Activated CD4-positive, alpha-beta memory T cell treated with anti-CD3 and anti-CD28 coated beads, Interleukin-2, amount 10 ng/mL, durations not matched to agents 7 days and 5 days (primary cell): Measurements from ENCODE around the gene PPFIA1. TPM values are rescaled to one million over a fixed set of nuclear protein-coding genes. Genes with fewer than 3 reads are reported as not detected.

Experiments
- CTCF ChIA-PET: fragments of 350-600 bp; sonication (Branson Sonifier 250); formaldehyde crosslinking; loops from one replicate; lab custom pipeline; 2021; ENCODE audit warnings: antibody characterized with exemption, inconsistent platforms; lab: Charles Lee
- POLR2A ChIA-PET: fragments of 350-600 bp; sonication (Branson Sonifier 250); formaldehyde crosslinking; loops from one replicate; lab custom pipeline; 2021; ENCODE audit warnings: antibody characterized with exemption; lab: Charles Lee
- DNase-seq: peaks from one replicate; pipeline ENCODE4 v3.0.0-alpha.2; 2020
- H3K27ac Mint-ChIP-seq: one replicate; pipeline ENCODE4 v1.8.0; 2021; ENCODE audit warnings: mild to moderate bottlenecking, mixed read lengths
- H3K27me3 Mint-ChIP-seq: one replicate; pipeline ENCODE4 v1.8.0; 2021; ENCODE audit warnings: mixed read lengths
- H3K36me3 Mint-ChIP-seq: one replicate; pipeline ENCODE4 v1.8.0; 2021; ENCODE audit warnings: low read depth, mixed read lengths
- H3K4me1 Mint-ChIP-seq: one replicate; pipeline ENCODE4 v1.8.0; 2021; ENCODE audit warnings: mixed read lengths
- H3K4me3 Mint-ChIP-seq: one replicate; pipeline ENCODE4 v1.8.0; 2021; ENCODE audit warnings: mild to moderate bottlenecking, mixed read lengths
- H3K9me3 Mint-ChIP-seq: one replicate; pipeline ENCODE4 v1.8.0; 2021; ENCODE audit warnings: mixed read lengths
- total RNA-seq, 2 experiments: library from RNA; stranded (reverse); gene quantifications; one replicate each; pipeline ENCODE4 v1.2.3, GENCODE V29; 2021

Gene PPFIA1
- total RNA-seq, 2 experiments from 2014 or later: 22.5 to 23.8 TPM

- H3K4me3 Mint-ChIP-seq: no peak overlapping the region
- H3K9me3 Mint-ChIP-seq: no peaks in the 10 kb centered on the region
These were observed 68.6 kb downstream of the PPFIA1 start for GRCh38 chr11:70339066-70339465.

GRCh38 chr11:70341881-70342429 lies 71.5 kb downstream of the PPFIA1 start:
- H3K36me3 Mint-ChIP-seq: peaks cover 37% of the 10 kb centered on the region
- POLR2A ChIA-PET: no interaction called here
- DNase-seq: no peak
- CTCF ChIA-PET: no interaction called here
- no peak overlapping the region for H3K27ac Mint-ChIP-seq
- H3K4me1 Mint-ChIP-seq: no peaks in the 10 kb centered on the region
- no peaks in the 10 kb centered on the region for H3K27me3 Mint-ChIP-seq
- no peak overlapping the region for H3K4me3 Mint-ChIP-seq
- no peaks in the 10 kb centered on the region for H3K9me3 Mint-ChIP-seq

More at GRCh38 chr11:70339066-70339465, 68.6 kb downstream of the PPFIA1 start:
- H3K27me3 Mint-ChIP-seq: no peaks in the 10 kb centered on the region
- DNase-seq: no peak
- CTCF ChIA-PET: no interaction called here
- POLR2A ChIA-PET: no interaction called here
- no peak overlapping the region for H3K27ac Mint-ChIP-seq
- H3K4me1 Mint-ChIP-seq: no peaks in the 10 kb centered on the region
- peaks cover 40% of the 10 kb centered on the region for H3K36me3 Mint-ChIP-seq

- ChIA-PET POLR2A (no interaction called here), CTCF (no interaction called here)
- Mint-ChIP-seq H3K4me1 (no peaks in the 10 kb centered on the region), H3K9me3 (no peaks in the 10 kb centered on the region), H3K4me3 (no peak overlapping the region), H3K27me3 (no peaks in the 10 kb centered on the region), H3K36me3 (peaks cover 35% of the 10 kb centered on the region), H3K27ac (no peak overlapping the region)
- no peak for DNase-seq
These were observed 73.1 kb downstream of the PPFIA1 start for GRCh38 chr11:70343636-70344035.

GRCh38 chr11:70348191-70348590 lies 77.7 kb downstream of the PPFIA1 start:
- Mint-ChIP-seq H3K36me3 (peaks cover 24% of the 10 kb centered on the region), H3K27ac (no peak overlapping the region), H3K9me3 (no peaks in the 10 kb centered on the region), H3K27me3 (no peaks in the 10 kb centered on the region), H3K4me3 (no peak overlapping the region), H3K4me1 (no peaks in the 10 kb centered on the region)
- ChIA-PET POLR2A (interaction anchor here (1.1 kb wide), 1 partner anchor 9 kb away, joined by 3 read pairs; no protein-coding TSS in a partner anchor), CTCF (no interaction called here)
- DNase-seq: no peak

- Mint-ChIP-seq H3K4me3 (no peak overlapping the region), H3K36me3 (peaks cover 20% of the 10 kb centered on the region), H3K4me1 (no peaks in the 10 kb centered on the region), H3K27me3 (no peaks in the 10 kb centered on the region), H3K27ac (no peak overlapping the region), H3K9me3 (no peaks in the 10 kb centered on the region)
- ChIA-PET CTCF (interaction anchor here (0.6 kb wide), 1 partner anchor 144 kb away, joined by 3 read pairs; no protein-coding TSS in a partner anchor), POLR2A (interaction anchor here (1.1 kb wide), 1 partner anchor 9 kb away, joined by 3 read pairs; no protein-coding TSS in a partner anchor)
- no peak for DNase-seq
These were observed 78.1 kb downstream of the PPFIA1 start for GRCh38 chr11:70348608-70349007.

- Mint-ChIP-seq H3K9me3 (no peaks in the 10 kb centered on the region), H3K4me3 (no peak overlapping the region), H3K27ac (no peak overlapping the region), H3K27me3 (no peaks in the 10 kb centered on the region), H3K4me1 (no peaks in the 10 kb centered on the region), H3K36me3 (peaks cover 29% of the 10 kb centered on the region)
- POLR2A ChIA-PET: no interaction called here
- CTCF ChIA-PET: no interaction called here
- no peak for DNase-seq
These were observed 81.2 kb downstream of the PPFIA1 start for GRCh38 chr11:70351646-70352045.

- no peaks in the 10 kb centered on the region for H3K9me3 Mint-ChIP-seq
- CTCF ChIA-PET: no interaction called here
- no peak for DNase-seq
- no peaks in the 10 kb centered on the region for H3K4me1 Mint-ChIP-seq
- H3K4me3 Mint-ChIP-seq: no peak overlapping the region
- POLR2A ChIA-PET: no interaction called here
- H3K27ac Mint-ChIP-seq: no peak overlapping the region
- H3K36me3 Mint-ChIP-seq: peaks cover 33% of the 10 kb centered on the region
- no peaks in the 10 kb centered on the region for H3K27me3 Mint-ChIP-seq
These were observed 81.6 kb downstream of the PPFIA1 start for GRCh38 chr11:70352100-70352499.

GRCh38 chr11:70352601-70353000 lies 82.1 kb downstream of the PPFIA1 start:
- no peak for DNase-seq
- Mint-ChIP-seq H3K4me1 (no peaks in the 10 kb centered on the region), H3K9me3 (no peaks in the 10 kb centered on the region), H3K27ac (no peak overlapping the region), H3K27me3 (no peaks in the 10 kb centered on the region), H3K36me3 (peaks cover 33% of the 10 kb centered on the region), H3K4me3 (no peak overlapping the region)
- CTCF ChIA-PET: interaction anchor here (0.6 kb wide), 2 partner anchors 16 to 68 kb away, joined by 5 to 8 read pairs; no protein-coding TSS in a partner anchor
- POLR2A ChIA-PET: no interaction called here

- ChIA-PET CTCF (interaction anchor here (0.6 kb wide), 1 partner anchor 67 kb away, joined by 8 read pairs; no protein-coding TSS in a partner anchor), POLR2A (no interaction called here)
- Mint-ChIP-seq H3K9me3 (no peaks in the 10 kb centered on the region), H3K4me3 (no peak overlapping the region), H3K36me3 (peaks cover 31% of the 10 kb centered on the region), H3K27me3 (no peaks in the 10 kb centered on the region), H3K27ac (no peak overlapping the region), H3K4me1 (no peaks in the 10 kb centered on the region)
- DNase-seq: no peak
These were observed 82.8 kb downstream of the PPFIA1 start for GRCh38 chr11:70353329-70353728.

GRCh38 chr11:70353900-70354568 lies 83.5 kb downstream of the PPFIA1 start:
- Mint-ChIP-seq H3K4me1 (no peaks in the 10 kb centered on the region), H3K36me3 (peaks cover 29% of the 10 kb centered on the region), H3K4me3 (no peak overlapping the region), H3K27me3 (no peaks in the 10 kb centered on the region), H3K9me3 (no peaks in the 10 kb centered on the region), H3K27ac (no peak overlapping the region)
- CTCF ChIA-PET: no interaction called here
- POLR2A ChIA-PET: interaction anchor here (1.4 kb wide), 1 partner anchor 10 kb away, joined by 3 read pairs; no protein-coding TSS in a partner anchor
- no peak for DNase-seq

- Mint-ChIP-seq H3K36me3 (peaks cover 33% of the 10 kb centered on the region), H3K9me3 (no peaks in the 10 kb centered on the region), H3K4me3 (no peak overlapping the region), H3K27me3 (no peaks in the 10 kb centered on the region), H3K27ac (no peak overlapping the region), H3K4me1 (no peaks in the 10 kb centered on the region)
- POLR2A ChIA-PET: interaction anchor here (1.4 kb wide), 1 partner anchor 10 kb away, joined by 3 read pairs; no protein-coding TSS in a partner anchor
- CTCF ChIA-PET: no interaction called here
- DNase-seq: no peak
These were observed 84.1 kb downstream of the PPFIA1 start for GRCh38 chr11:70354629-70355028.

- Mint-ChIP-seq H3K36me3 (peaks cover 56% of the 10 kb centered on the region), H3K4me1 (no peaks in the 10 kb centered on the region), H3K9me3 (no peaks in the 10 kb centered on the region), H3K4me3 (no peak overlapping the region), H3K27me3 (no peaks in the 10 kb centered on the region), H3K27ac (no peak overlapping the region)
- DNase-seq: no peak
- ChIA-PET CTCF (no interaction called here), POLR2A (no interaction called here)
These were observed 88.3 kb downstream of the PPFIA1 start for GRCh38 chr11:70358753-70359152.

GRCh38 chr11:70359451-70360205 lies 89.1 kb downstream of the PPFIA1 start:
- Mint-ChIP-seq H3K27me3 (peaks cover 1% of the 10 kb centered on the region), H3K27ac (no peak overlapping the region), H3K4me1 (peaks cover 5% of the 10 kb centered on the region), H3K36me3 (peaks cover 55% of the 10 kb centered on the region), H3K9me3 (no peaks in the 10 kb centered on the region), H3K4me3 (no peak overlapping the region)
- DNase-seq: no peak
- ChIA-PET POLR2A (no interaction called here), CTCF (no interaction called here)
